ENCODE results near the gene POMGNT1.

The POMGNT1 gene

DNA sequence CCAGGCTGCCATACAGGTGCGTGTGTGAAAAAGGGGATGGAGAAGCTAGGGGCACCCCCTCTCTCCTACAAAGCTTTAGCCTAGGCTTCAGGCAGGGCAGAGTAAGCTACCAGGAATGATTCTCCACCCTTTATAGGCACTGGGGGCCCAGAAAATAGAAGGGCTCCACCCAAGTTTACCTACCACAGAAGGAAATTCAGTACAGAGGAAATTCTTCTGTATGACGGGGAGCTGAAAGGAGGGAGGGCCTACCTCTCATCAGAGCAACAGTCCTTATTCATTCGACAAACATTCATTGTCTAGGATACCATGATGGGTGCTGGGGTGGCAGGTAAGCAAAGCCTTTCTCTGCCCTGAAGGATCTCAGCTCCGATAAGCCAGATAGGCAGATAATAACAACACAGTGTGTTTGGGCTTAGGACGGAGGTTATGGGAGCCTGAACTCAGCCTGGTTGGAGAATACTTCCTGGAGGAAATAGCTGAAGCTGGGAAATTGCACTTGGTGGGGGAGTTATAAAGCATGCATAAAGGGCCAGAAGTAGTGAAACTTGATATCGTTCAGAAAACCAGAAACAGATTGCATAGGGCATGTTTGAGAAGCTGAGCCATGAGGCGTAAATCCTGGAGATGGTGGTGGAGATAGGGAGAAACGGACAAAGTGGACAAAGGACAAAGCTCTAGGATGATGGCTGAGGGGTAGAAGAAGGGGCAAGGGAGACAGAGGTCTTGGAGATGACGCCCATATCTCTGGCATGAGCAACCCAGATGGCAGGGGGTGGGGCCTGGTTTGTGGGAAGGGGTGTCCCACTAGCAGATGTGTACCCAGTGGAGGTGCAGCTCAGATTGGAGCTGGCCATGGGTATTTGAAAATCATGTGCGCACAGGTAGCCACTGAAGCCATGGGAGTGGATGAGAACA lies 16.6 kb downstream of the POMGNT1 start:
- H4K20me1 ChIP-seq (ENCODE audit: insufficient read depth, low read length), result no peaks in the 10 kb centered on the region
- no peak overlapping the region for H3K27ac ChIP-seq (ENCODE audit: low read length)
- H3K36me3 ChIP-seq (replicated peaks; ENCODE audit: low read depth, low read length), result no peaks in the 10 kb centered on the region
- no peaks in the 10 kb centered on the region for H3K9me3 ChIP-seq (ENCODE audit: insufficient read depth, low read length)
- no peaks in the 10 kb centered on the region for H3K27me3 ChIP-seq (ENCODE audit: low read depth, low read length)
- TF ChIP-seq, protein P1, sequence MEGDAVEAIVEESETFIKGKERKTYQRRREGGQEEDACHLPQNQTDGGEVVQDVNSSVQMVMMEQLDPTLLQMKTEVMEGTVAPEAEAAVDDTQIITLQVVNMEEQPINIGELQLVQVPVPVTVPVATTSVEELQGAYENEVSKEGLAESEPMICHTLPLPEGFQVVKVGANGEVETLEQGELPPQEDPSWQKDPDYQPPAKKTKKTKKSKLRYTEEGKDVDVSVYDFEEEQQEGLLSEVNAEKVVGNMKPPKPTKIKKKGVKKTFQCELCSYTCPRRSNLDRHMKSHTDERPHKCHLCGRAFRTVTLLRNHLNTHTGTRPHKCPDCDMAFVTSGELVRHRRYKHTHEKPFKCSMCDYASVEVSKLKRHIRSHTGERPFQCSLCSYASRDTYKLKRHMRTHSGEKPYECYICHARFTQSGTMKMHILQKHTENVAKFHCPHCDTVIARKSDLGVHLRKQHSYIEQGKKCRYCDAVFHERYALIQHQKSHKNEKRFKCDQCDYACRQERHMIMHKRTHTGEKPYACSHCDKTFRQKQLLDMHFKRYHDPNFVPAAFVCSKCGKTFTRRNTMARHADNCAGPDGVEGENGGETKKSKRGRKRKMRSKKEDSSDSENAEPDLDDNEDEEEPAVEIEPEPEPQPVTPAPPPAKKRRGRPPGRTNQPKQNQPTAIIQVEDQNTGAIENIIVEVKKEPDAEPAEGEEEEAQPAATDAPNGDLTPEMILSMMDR (IDR thresholded peaks at IDR 0.05; ENCODE audit: low read depth, low read length), result no peak
- no peak for TF ChIP-seq EZH2phosphoT487 (IDR thresholded peaks at IDR 0.05; ENCODE audit: low read depth)
- H2AFZ ChIP-seq (ENCODE audit: low read depth, low read length), result no peak overlapping the region
- no peak overlapping the region for H3K4me3 ChIP-seq (ENCODE audit: low read length)
- no peak overlapping the region for H3K4me2 ChIP-seq (ENCODE audit: low read length)
- no peak overlapping the region for H3K9ac ChIP-seq (ENCODE audit: low read length)
- no peaks in the 10 kb centered on the region for H3K79me2 ChIP-seq (ENCODE audit: low read length)
- peaks cover 8% of the 10 kb centered on the region; the same call in 1 of the 2 replicates for H3K4me1 ChIP-seq (ENCODE audit: low read length)

DNA sequence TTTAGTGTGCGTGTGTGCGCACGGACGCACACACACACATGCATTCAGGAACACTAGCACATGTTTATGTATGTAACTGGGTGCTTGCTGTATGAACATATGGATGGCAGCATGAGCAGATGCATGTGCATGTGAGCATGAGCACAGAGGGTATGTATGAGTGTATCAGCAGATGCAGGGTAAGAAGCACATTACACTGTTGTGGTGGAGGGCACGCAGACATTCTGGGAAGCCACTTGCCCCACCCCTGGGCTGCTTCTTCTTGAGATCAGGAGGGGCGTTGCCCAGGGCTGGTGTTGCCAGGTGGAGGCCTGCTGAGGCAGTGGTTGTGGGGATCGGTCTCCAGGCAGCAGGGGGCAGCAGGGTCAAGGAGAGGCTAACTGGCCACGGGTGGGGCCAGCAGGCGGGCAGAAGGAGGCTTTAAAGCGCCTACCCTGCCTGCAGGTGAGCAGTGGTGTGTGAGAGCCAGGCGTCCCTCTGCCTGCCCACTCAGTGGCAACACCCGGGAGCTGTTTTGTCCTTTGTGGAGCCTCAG lies 18.1 kb downstream of the POMGNT1 start:
- no peak overlapping the region for H2AFZ ChIP-seq (ENCODE audit: low read depth, low read length)
- H3K27ac ChIP-seq (ENCODE audit: low read length), result no peak overlapping the region
- no peak overlapping the region for H3K9ac ChIP-seq (ENCODE audit: low read length)
- peaks cover 8% of the 10 kb centered on the region; the same call in 1 of the 2 replicates for H3K4me1 ChIP-seq (ENCODE audit: low read length)
- no peak overlapping the region for H3K4me2 ChIP-seq (ENCODE audit: low read length)
- no peaks in the 10 kb centered on the region for H3K9me3 ChIP-seq (ENCODE audit: insufficient read depth, low read length)
- no peaks in the 10 kb centered on the region for H4K20me1 ChIP-seq (ENCODE audit: insufficient read depth, low read length)
- no peaks in the 10 kb centered on the region for H3K27me3 ChIP-seq (ENCODE audit: low read depth, low read length)
- TF ChIP-seq EZH2phosphoT487 (IDR thresholded peaks at IDR 0.05; ENCODE audit: low read depth), result no peak
- H3K79me2 ChIP-seq (ENCODE audit: low read length), result no peaks in the 10 kb centered on the region
- H3K4me3 ChIP-seq (ENCODE audit: low read length), result no peak overlapping the region
- H3K36me3 ChIP-seq (replicated peaks; ENCODE audit: low read depth, low read length), result no peaks in the 10 kb centered on the region

DNA sequence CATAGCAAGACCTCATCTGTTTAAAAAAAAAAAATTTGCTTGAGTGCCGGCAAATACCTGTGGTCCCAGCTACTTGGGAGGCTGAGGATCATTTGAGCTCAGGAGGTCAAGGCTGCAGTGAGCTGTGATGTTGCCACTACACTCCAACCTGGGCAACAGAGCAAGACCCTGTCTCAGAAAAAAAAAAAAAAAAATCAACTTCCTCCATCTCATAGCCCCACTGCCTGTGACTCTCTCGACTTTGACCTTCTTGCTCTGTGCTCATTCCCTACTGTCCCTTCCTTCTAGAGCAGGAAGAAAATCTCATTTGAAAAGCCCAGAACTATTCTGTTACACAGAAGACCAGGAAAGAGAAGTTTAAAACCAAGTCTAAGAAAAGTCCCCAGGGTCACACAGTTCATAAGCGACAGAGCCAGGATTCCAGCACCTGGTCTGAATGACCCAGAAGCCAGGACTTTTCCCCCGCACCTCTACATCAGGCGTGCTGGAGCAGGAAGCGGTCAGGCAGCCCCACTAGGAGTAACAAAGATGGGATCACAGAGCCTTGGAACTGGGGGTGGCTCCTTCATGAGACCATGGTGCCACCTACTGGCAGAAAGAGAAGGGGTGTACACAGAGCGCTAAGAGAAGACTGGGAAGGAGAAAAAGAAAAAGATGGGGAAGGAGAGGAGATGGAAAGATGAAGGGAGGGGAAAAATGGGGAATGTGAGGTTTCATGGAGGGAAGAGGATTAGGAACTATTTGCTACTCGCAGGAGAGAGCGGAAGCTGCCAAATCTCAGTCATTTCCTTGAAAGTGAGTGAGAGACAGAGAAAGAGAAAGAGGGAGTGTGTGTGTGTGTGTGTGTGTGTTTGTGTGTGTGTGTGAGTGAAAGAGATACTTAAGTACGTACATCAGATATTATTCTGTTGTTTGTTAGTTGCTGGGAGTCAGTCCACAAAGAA lies 18.8 kb downstream of the POMGNT1 start:
- no peaks in the 10 kb centered on the region for H4K20me1 ChIP-seq (ENCODE audit: insufficient read depth, low read length)
- TF ChIP-seq, protein P1 (IDR thresholded peaks at IDR 0.05; ENCODE audit: low read depth, low read length), result peak; percentile 87
- no peak for TF ChIP-seq EZH2phosphoT487 (IDR thresholded peaks at IDR 0.05; ENCODE audit: low read depth)
- 0 out of 2 replicates have a peak overlapping the region, but pooled peaks have one; percentile 27 for H3K9ac ChIP-seq (ENCODE audit: low read length)
- H3K9me3 ChIP-seq (ENCODE audit: insufficient read depth, low read length), result no peaks in the 10 kb centered on the region
- no peak overlapping the region for H3K27ac ChIP-seq (ENCODE audit: low read length)
- peak overlapping the region; percentile 72 for H2AFZ ChIP-seq (ENCODE audit: low read depth, low read length)
- H3K4me1 ChIP-seq (ENCODE audit: low read length), result peaks cover 8% of the 10 kb centered on the region; the same call in 1 of the 2 replicates
- no peaks in the 10 kb centered on the region for H3K27me3 ChIP-seq (ENCODE audit: low read depth, low read length)
- H3K36me3 ChIP-seq (replicated peaks; ENCODE audit: low read depth, low read length), result no peaks in the 10 kb centered on the region
- no peaks in the 10 kb centered on the region for H3K79me2 ChIP-seq (ENCODE audit: low read length)
- H3K4me2 ChIP-seq (ENCODE audit: low read length), result peak overlapping the region; percentile 75
- H3K4me3 ChIP-seq (ENCODE audit: low read length), result peak overlapping the region; percentile 62

DNA sequence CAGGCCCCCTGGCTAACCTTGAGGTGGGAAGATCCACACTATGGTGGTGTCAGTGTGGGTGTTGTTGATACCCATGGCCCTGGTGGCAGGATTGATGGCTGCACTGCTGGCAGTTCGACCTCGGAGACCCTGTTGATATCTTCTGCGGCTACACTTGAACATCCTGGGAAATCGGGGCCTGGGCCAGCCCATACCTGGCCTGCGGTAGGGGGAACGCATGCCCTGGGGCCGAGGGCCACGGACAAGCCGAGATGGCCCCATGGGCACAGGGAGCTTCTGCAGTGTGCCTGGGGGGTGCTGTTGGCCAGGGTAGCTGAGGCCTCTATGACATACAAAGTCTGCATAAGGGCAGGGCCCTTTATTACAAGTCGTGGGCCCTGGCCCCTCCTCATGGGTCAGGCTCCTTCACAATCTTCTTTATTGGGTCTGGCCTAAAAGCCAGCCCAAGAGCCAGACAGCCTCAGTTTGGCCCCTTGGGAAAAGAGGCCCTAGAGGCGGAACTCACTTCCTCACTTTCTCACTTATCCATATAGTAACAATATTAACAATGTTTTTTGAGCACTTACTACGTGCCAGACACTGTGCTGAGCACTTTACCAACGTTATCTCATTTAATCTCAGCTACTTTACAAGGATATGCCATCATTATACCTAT lies 21.9 kb downstream of the POMGNT1 start, which contains the start of gene P3R3URF:
P3R3URF (minus strand) TSS at position 278 of the 655 bp plus-strand sequence; CDS start at position 261, 17 bp downstream.
- no peak within 1 kb of the TSS for H2AFZ ChIP-seq (ENCODE audit: low read depth, low read length)
- no peak within 1 kb of the TSS for H3K27ac ChIP-seq (ENCODE audit: low read length)
- H3K9ac ChIP-seq (ENCODE audit: low read length), result no peak within 1 kb of the TSS
- no peak within 1 kb of the TSS for H3K4me2 ChIP-seq (ENCODE audit: low read length)
- TF ChIP-seq, protein P1 (IDR thresholded peaks at IDR 0.05; ENCODE audit: low read depth, low read length), result no peak
- TF ChIP-seq EZH2phosphoT487 (IDR thresholded peaks at IDR 0.05; ENCODE audit: low read depth), result no peak
- H3K4me3 ChIP-seq (ENCODE audit: low read length), result no peak within 1 kb of the TSS
- no peaks in the 10 kb centered on the region for H3K36me3 ChIP-seq (replicated peaks; ENCODE audit: low read depth, low read length)
- H3K4me1 ChIP-seq (ENCODE audit: low read length), result peaks cover 12% of the 10 kb centered on the region; the same call in 1 of the 2 replicates
- no peaks in the 10 kb centered on the region for H4K20me1 ChIP-seq (ENCODE audit: insufficient read depth, low read length)
- no peaks in the 10 kb centered on the region for H3K9me3 ChIP-seq (ENCODE audit: insufficient read depth, low read length)
- H3K79me2 ChIP-seq (ENCODE audit: low read length), result no peaks in the 10 kb centered on the region
- H3K27me3 ChIP-seq (ENCODE audit: low read depth, low read length), result no peaks in the 10 kb centered on the region
